Duodenal mucosa (tissue), 2 donors: ENCODE measurements around the gene FASTK.
A peak's percentile ranks its signal among the peaks of the same experiment; 100 is the strongest.

Source experiments
- H3K27ac ChIP-seq: one replicate; pipeline ENCODE4 v1.7.0; 2013; ENCODE audit warnings: low read depth, low read length
- H3K27me3 ChIP-seq, 2 donors: one replicate each; pipeline ENCODE4 v1.7.0; 2013; ENCODE audit warnings: low read length in 2 of 2, control low read depth in 1 of 2; ENCODE audit not compliant: insufficient read depth in 2 of 2, control insufficient read depth in 1 of 2
- H3K36me3 ChIP-seq, 2 donors: one replicate each; pipeline ENCODE4 v1.7.0; 2013; ENCODE audit warnings: low read length in 2 of 2, control low read depth in 1 of 2; ENCODE audit not compliant: insufficient read depth in 2 of 2, control insufficient read depth in 1 of 2
- H3K4me1 ChIP-seq, 2 donors: one replicate each; pipeline ENCODE4 v1.7.0; 2013; ENCODE audit warnings: low read length in 2 of 2, control low read depth in 1 of 2; ENCODE audit not compliant: insufficient read depth in 2 of 2, control insufficient read depth in 1 of 2
- H3K4me3 ChIP-seq, 2 donors: one replicate each; pipeline ENCODE4 v1.7.0; 2013; ENCODE audit warnings: low read length in 2 of 2, low read depth in 1 of 2
- H3K9ac ChIP-seq, 2 donors: one replicate each; pipeline ENCODE4 v1.7.0; 2013; ENCODE audit warnings: low read length in 2 of 2, low read depth in 1 of 2
- H3K9me3 ChIP-seq, 2 donors: one replicate each; pipeline ENCODE4 v1.7.0; 2013; ENCODE audit warnings: low read length in 2 of 2, control low read depth in 1 of 2; ENCODE audit not compliant: control insufficient read depth in 1 of 2

Gene FASTK

GRCh38 chr7:151080522-151081169 lies at the start of gene FASTK:
TSS of gene FASTK (minus strand) at chr7:151080809. CDS start at chr7:151080766, 43 bp downstream.
- peaks cover 0 to 26% of the 10 kb centered on the region in 2 donors for H3K36me3 ChIP-seq
- H3K27ac ChIP-seq, result peak within 1 kb of the TSS; percentile 93
- peak within 1 kb of the TSS; percentile 93 to 96 for H3K4me3 ChIP-seq
- H3K9me3 ChIP-seq, result no peaks in the 10 kb centered on the region
- H3K27me3 ChIP-seq, result no peaks in the 10 kb centered on the region
- H3K4me1 ChIP-seq, result peaks cover 31 to 50% of the 10 kb centered on the region in 2 donors
- H3K9ac ChIP-seq, result peak within 1 kb of the TSS; percentile 89 to 90

DNA sequence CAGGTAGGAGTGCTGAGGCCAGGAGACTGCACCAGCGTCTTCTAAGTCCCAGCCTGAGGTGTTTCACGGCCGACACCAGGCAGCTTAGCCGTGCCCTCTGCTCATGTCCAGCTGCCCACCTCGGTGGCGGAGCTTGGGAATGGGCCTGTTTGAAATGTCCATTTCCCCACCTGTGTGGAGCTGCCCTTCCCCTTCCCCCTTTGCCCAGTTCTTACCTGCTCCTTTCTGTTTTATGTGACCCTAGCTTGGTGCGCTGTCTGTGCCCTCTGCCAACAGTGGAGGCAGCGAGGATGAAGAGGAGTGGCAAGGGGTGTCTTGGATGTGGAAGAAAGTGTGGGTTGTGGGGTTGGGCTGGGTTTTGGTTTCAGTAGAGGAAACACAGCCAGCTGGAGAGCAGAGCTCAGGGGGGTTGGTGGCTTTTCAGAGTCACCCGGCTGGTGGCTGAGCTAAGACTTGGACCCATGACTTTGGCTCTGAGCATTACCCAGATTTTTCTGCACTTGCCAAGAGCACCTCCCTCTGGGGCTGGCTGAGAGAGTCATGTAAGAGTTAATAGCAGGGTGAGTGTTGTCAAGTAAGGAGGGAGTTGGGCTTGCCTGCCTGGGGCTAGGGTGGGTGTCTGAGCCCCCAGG lies 49.5 kb upstream of the FASTK start:
- Histone ChIP-seq H3K4me1 (peaks cover 1 to 11% of the 10 kb centered on the region in 2 donors), H3K9me3 (no peaks in the 10 kb centered on the region), H3K27ac (no peak overlapping the region), H3K27me3 (no peaks in the 10 kb centered on the region), H3K36me3 (peaks cover 12 to 66% of the 10 kb centered on the region in 2 donors), H3K9ac (no peak overlapping the region), H3K4me3 (no peak overlapping the region)

DNA sequence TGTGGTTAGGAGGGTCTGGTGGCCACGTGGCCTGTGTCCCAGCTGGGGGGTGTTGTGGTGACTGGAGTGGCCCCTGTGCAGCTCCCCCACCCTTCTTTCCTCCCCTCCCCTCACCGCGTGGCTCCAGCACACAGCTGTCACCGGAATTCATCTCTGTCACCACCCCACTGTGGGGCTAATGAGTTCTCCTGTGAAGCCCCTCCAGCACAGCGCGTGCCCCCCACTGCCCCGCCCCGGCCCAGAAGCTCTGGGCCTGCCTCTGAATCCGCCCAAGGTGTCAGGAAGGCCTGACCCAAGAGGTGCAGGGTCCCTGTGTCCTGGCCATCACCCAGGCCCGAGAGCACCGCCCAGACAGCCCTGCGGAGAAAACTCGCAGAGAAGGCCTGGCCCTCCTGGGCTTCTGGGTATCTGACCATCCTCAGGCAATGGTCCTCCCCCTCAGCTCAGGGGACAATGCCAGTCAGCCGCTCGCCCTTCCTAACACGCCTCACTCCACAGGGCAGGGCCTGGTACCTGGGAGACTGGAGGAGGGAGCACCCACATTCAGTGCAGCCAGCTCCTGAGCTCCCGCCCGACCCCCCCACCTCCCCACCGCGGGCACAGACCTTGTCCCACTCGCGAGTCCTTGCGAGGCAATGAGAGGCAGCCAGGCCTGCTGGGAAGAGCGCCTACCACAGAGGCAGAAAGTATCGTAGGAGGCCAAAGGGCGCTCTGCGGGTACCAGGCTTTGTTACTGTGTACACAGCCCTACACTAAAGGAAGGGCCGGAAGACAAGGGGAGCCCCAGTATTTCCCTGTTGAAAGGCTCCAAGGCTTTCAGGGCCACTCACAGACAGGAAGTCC lies 48.7 kb upstream of the FASTK start:
- peaks cover 6 to 14% of the 10 kb centered on the region in 2 donors for H3K4me1 ChIP-seq
- H3K36me3 ChIP-seq, result peaks cover 6 to 66% of the 10 kb centered on the region in 2 donors

GRCh38 chr7:151128716-151129115 lies 48.1 kb upstream of the FASTK start:
- H3K36me3 ChIP-seq, result peaks cover 6 to 65% of the 10 kb centered on the region in 2 donors
- no peak overlapping the region for H3K27ac ChIP-seq
- H3K4me1 ChIP-seq, result peaks cover 6 to 14% of the 10 kb centered on the region in 2 donors
- no peak overlapping the region for H3K4me3 ChIP-seq
- no peaks in the 10 kb centered on the region for H3K9me3 ChIP-seq
- H3K9ac ChIP-seq, result no peak overlapping the region
- no peaks in the 10 kb centered on the region for H3K27me3 ChIP-seq

More for the DNA sequence above, 48.7 kb upstream of the FASTK start:
- no peaks in the 10 kb centered on the region for H3K27me3 ChIP-seq
- no peak overlapping the region for H3K9ac ChIP-seq
- no peaks in the 10 kb centered on the region for H3K9me3 ChIP-seq
- no peak overlapping the region for H3K4me3 ChIP-seq
- H3K27ac ChIP-seq, result no peak overlapping the region

DNA sequence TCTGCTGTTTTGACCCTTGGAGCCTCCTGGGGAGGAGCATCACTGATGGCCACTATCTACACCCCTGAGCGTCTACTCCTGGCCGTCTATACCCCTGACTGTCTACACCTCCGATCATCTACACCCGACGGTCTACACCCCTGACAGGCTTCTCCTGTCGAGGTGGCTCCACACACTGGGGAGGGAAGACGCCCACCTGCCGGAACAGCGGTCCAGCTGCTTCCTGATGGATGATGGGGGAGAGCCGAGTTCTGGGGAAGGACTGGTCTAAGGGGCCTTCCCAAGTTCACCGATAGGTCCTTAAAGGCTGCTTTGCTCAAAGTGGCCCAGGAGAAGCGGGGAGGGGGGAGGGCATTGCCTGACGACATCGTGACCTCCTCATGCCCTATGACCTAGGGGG lies 47.5 kb upstream of the FASTK start:
- Histone ChIP-seq H3K4me1 (peaks cover 6 to 14% of the 10 kb centered on the region in 2 donors), H3K27ac (no peak overlapping the region), H3K9me3 (no peaks in the 10 kb centered on the region), H3K4me3 (no peak overlapping the region), H3K36me3 (peaks cover 6 to 67% of the 10 kb centered on the region in 2 donors), H3K9ac (no peak overlapping the region), H3K27me3 (no peaks in the 10 kb centered on the region)

- Histone ChIP-seq H3K4me1 (peaks cover 6 to 14% of the 10 kb centered on the region in 2 donors), H3K9ac (no peak overlapping the region), H3K4me3 (no peak overlapping the region), H3K36me3 (peaks cover 6 to 55% of the 10 kb centered on the region in 2 donors), H3K27me3 (no peaks in the 10 kb centered on the region), H3K9me3 (no peaks in the 10 kb centered on the region), H3K27ac (no peak overlapping the region)
Measured at GRCh38 chr7:151126491-151127137, 46.0 kb upstream of the FASTK start.

- no peaks in the 10 kb centered on the region for H3K27me3 ChIP-seq
- H3K4me3 ChIP-seq, result peak overlapping the region; percentile 58 to 59
- peak overlapping the region in 1 of 2 donors; percentile 17 for H3K9ac ChIP-seq
- peaks cover 6 to 56% of the 10 kb centered on the region in 2 donors for H3K36me3 ChIP-seq
- H3K27ac ChIP-seq, result no peak overlapping the region
- H3K9me3 ChIP-seq, result no peaks in the 10 kb centered on the region
- peaks cover 6 to 14% of the 10 kb centered on the region in 2 donors for H3K4me1 ChIP-seq
Measured at GRCh38 chr7:151125846-151126481, 45.4 kb upstream of the FASTK start.

DNA sequence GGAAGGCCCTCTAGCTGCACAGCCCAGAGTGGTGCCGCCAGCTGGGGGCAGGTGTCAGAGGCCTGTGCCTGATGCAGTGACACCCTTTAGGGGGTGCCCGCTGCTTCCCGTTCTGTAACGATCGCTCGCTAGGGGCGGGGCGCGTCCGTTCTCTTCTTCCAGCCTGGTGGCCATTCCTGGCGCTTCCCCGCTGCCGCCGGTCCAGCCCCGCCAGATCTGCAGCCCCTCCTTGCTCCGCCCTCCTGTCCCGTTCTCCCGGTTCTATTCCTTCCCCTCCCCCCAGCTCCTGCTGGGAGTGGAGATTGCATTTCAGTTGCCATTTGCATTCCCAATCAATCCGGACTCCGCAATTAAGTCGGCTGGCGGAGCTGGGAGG lies 44.8 kb upstream of the FASTK start:
- H3K9ac ChIP-seq, result peak overlapping the region in 1 of 2 donors; percentile 17
- no peaks in the 10 kb centered on the region for H3K9me3 ChIP-seq
- H3K27ac ChIP-seq, result no peak overlapping the region
- peaks cover 6 to 56% of the 10 kb centered on the region in 2 donors for H3K36me3 ChIP-seq
- H3K4me1 ChIP-seq, result peaks cover 6 to 14% of the 10 kb centered on the region in 2 donors
- H3K4me3 ChIP-seq, result peak overlapping the region; percentile 58 to 59
- H3K27me3 ChIP-seq, result no peaks in the 10 kb centered on the region

- no peak overlapping the region for H3K27ac ChIP-seq
- H3K4me3 ChIP-seq, result peak overlapping the region in 1 of 2 donors; percentile 58
- peaks cover 6 to 14% of the 10 kb centered on the region in 2 donors for H3K4me1 ChIP-seq
- no peak overlapping the region for H3K9ac ChIP-seq
- no peaks in the 10 kb centered on the region for H3K9me3 ChIP-seq
- peaks cover 11 to 56% of the 10 kb centered on the region in 2 donors for H3K36me3 ChIP-seq
- H3K27me3 ChIP-seq, result no peaks in the 10 kb centered on the region
Measured at GRCh38 chr7:151124899-151125399, 44.3 kb upstream of the FASTK start.
